Glomerular endothelial cell (primary cell): Measurements from ENCODE around the gene PRKCA. TPM values are rescaled to one million over a fixed set of nuclear protein-coding genes. Genes with fewer than 3 reads are reported as not detected.

Experiments
- DNase-seq: peaks from one replicate; pipeline ENCODE4 v3.0.0-alpha.2; 2011; ENCODE audit warnings: low read depth, low spot score; ENCODE audit errors: extremely low read depth
- total RNA-seq: library from RNA; depleted of rRNA; stranded (reverse); fragments of >200 nt; gene quantifications from 2 replicates; pipeline ENCODE4 v1.2.3, GENCODE V29; 2015

PRKCA gene
- total RNA-seq, 1 donor from 2014 or later, result 18.4 TPM

- DNase-seq, result no peak
These were observed 360.7 kb downstream of the PRKCA start for GRCh38 chr17:66663041-66663606.

- DNase-seq, result no peak
These were observed 361.9 kb downstream of the PRKCA start for GRCh38 chr17:66664336-66664735.

GRCh38 chr17:66665194-66665593, 362.8 kb downstream of the PRKCA start:
- no peak for DNase-seq

- DNase-seq, result no peak
These were observed 364.7 kb downstream of the PRKCA start for GRCh38 chr17:66667090-66667489.

- no peak for DNase-seq
These were observed 365.1 kb downstream of the PRKCA start for GRCh38 chr17:66667491-66668030.

GRCh38 chr17:66670206-66670605, 367.8 kb downstream of the PRKCA start:
- no peak for DNase-seq

GRCh38 chr17:66671156-66671555, 368.7 kb downstream of the PRKCA start:
- DNase-seq, result no peak

GRCh38 chr17:66673668-66674276, 371.4 kb downstream of the PRKCA start:
- peak; percentile 42 for DNase-seq

GRCh38 chr17:66675273-66675990, 373.0 kb downstream of the PRKCA start:
- no peak for DNase-seq

- no peak for DNase-seq
These were observed 373.6 kb downstream of the PRKCA start for GRCh38 chr17:66675991-66676371.

GRCh38 chr17:66676421-66676820, 374.0 kb downstream of the PRKCA start:
- DNase-seq, result no peak

- no peak for DNase-seq
These were observed 375.0 kb downstream of the PRKCA start for GRCh38 chr17:66677201-66677981.

- DNase-seq, result no peak
These were observed 375.6 kb downstream of the PRKCA start for GRCh38 chr17:66678061-66678460.

- DNase-seq, result no peak
These were observed 376.4 kb downstream of the PRKCA start for GRCh38 chr17:66678827-66679226.

- no peak for DNase-seq
These were observed 377.5 kb downstream of the PRKCA start for GRCh38 chr17:66679631-66680517.

- DNase-seq, result no peak
These were observed 379.9 kb downstream of the PRKCA start for GRCh38 chr17:66682283-66682682.

GRCh38 chr17:66684261-66684660, 381.8 kb downstream of the PRKCA start:
- DNase-seq, result no peak

GRCh38 chr17:66684731-66685130, 382.3 kb downstream of the PRKCA start:
- no peak for DNase-seq

GRCh38 chr17:66686601-66687000, 384.2 kb downstream of the PRKCA start:
- no peak for DNase-seq
